ENCODE results near the gene RAPH1.
A peak's percentile ranks its signal among the peaks of the same experiment; 100 is the strongest.

The RAPH1 gene

DNA sequence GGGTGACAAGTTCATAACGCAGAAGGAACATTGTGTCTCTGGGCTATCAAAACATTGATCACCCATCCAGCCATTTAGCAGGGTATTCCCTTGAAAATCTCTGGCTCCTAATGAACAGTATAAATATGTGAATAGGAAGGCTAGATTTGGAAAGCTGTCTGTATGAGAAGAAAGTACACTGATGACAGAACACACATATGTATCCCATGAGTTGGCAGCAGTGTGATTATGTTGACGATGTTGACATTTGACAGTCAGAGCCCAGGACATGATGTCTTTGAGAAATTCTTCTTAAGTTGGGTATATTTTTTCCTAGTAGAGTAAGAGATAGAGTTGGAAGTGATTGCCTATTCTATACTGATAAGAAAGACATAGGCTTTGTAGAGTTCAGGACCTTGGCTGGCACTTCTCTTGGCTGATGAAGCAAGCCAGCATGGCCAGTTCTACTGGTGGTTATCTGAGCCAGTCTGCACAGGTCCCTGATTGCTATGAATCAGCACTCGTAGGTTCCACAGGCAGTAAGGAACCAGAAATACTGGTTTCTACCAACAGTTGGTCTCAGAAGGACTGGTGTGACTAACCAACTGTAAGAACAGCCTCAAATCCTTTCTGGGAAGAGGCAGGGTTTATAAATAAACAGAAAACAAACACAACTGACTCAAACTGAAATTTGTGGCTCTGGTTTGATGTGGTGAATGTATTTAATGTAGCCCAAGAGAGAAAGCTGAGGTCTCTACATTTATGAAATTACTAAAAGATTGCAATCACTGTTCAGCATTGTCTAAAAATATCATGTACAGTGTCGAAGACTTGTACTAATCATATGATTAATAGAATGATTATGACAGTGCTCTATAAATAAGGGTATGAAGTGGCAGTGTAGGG lies 43.9 kb upstream of the RAPH1 start:
- Histone ChIP-seq H2AK5ac (ENCODE audit: low read length, severe bottlenecking) (no peak overlapping the region), H3K23ac (ENCODE audit: low read length in 2 of 2) (no peak overlapping the region)
- WGBS: 31% methylated on average over 2 of the region's 4 CpGs

DNA sequence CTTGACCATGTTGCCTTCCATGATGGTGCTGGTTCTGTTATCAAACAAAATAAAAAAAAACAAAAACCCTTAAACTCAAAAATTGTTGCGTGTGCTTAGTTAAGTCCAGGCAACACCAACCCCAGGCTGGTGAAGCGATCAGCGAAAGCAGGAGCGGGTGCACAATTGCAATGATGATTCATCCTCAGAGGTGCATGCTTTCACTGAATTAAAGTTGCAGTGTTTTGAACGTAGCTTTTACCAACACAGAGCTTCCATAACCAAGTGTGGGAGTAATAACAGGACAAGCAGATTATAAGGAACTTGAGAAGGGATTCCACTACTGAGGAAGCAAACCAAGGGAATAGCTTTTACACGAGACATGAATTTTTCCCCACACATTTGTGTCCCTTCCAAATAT lies 39.7 kb upstream of the RAPH1 start:
- Histone ChIP-seq H2AFZ (ENCODE audit: low read depth, low read length) (no peak overlapping the region), H3K23ac (ENCODE audit: low read length in 2 of 2) (no peak overlapping the region), H2AK5ac (ENCODE audit: low read length, severe bottlenecking) (no peak overlapping the region), H3K79me1 (replicated peaks; ENCODE audit: low read length, poor library complexity, severe bottlenecking) (no peaks in the 10 kb centered on the region), H2BK5ac (ENCODE audit: low read depth, low read length, poor library complexity, severe bottlenecking) (no peak overlapping the region), H2BK15ac (ENCODE audit: low read depth, poor library complexity, severe bottlenecking) (no peak overlapping the region), H3K4me2 (ENCODE audit: low read length, poor library complexity, severe bottlenecking) (no peak overlapping the region), H2BK12ac (ENCODE audit: low read length in 2 of 2) (no peak overlapping the region), H2BK120ac (ENCODE audit: low read depth, low read length) (no peak overlapping the region), H4K8ac (ENCODE audit: low read length) (no peak overlapping the region), H3K4me1 (ENCODE audit: control insufficient read depth, insufficient read depth, low read depth, low read length) (no peaks in the 10 kb centered on the region), H3K14ac (ENCODE audit: low read length in 2 of 2) (no peak overlapping the region), H3K4me3 (ENCODE audit: insufficient read depth in 1 of 2, low read depth in 1 of 2, low read length in 2 of 2) (no peak overlapping the region), H3K9me3 (ENCODE audit: control insufficient read depth, low read length) (no peaks in the 10 kb centered on the region), H3K36me3 (ENCODE audit: control insufficient read depth in 1 of 2, insufficient read depth in 2 of 2, low read depth in 1 of 2, low read length in 2 of 2) (no peaks in the 10 kb centered on the region), H3K9ac (ENCODE audit: low read length) (no peak overlapping the region), H3K18ac (ENCODE audit: low read depth in 1 of 2, low read length in 2 of 2) (no peak overlapping the region), H3K27ac (ENCODE audit: low read length, poor library complexity, severe bottlenecking) (no peak overlapping the region), H4K91ac (ENCODE audit: low read length) (no peak overlapping the region), H3K4ac (ENCODE audit: low read depth in 1 of 2, low read length in 2 of 2) (no peak overlapping the region), H3K27me3 (ENCODE audit: control insufficient read depth in 1 of 2, insufficient read depth in 1 of 2, low read length in 2 of 2) (no peaks in the 10 kb centered on the region)
- DNase-seq: no peak
- 86% methylated on average over 5 of the region's 6 CpGs for WGBS

More for the DNA sequence above, 43.9 kb upstream of the RAPH1 start:
- H3K79me1 ChIP-seq (replicated peaks; ENCODE audit: low read length, poor library complexity, severe bottlenecking): no peaks in the 10 kb centered on the region
- no peak overlapping the region for H3K27ac ChIP-seq (ENCODE audit: low read length, poor library complexity, severe bottlenecking)
- no peak overlapping the region for H2BK120ac ChIP-seq (ENCODE audit: low read depth, low read length)
- H4K8ac ChIP-seq (ENCODE audit: low read length): no peak overlapping the region
- H2BK15ac ChIP-seq (ENCODE audit: low read depth, poor library complexity, severe bottlenecking): no peak overlapping the region
- H3K9ac ChIP-seq (ENCODE audit: low read length): peak overlapping the region; percentile 47
- no peak overlapping the region for H2BK5ac ChIP-seq (ENCODE audit: low read depth, low read length, poor library complexity, severe bottlenecking)
- H3K18ac ChIP-seq (ENCODE audit: low read depth in 1 of 2, low read length in 2 of 2): no peak overlapping the region
- no peaks in the 10 kb centered on the region for H3K27me3 ChIP-seq (ENCODE audit: control insufficient read depth in 1 of 2, insufficient read depth in 1 of 2, low read length in 2 of 2)
- peak; percentile 92 for DNase-seq
- no peak overlapping the region for H3K4me3 ChIP-seq (ENCODE audit: insufficient read depth in 1 of 2, low read depth in 1 of 2, low read length in 2 of 2)
- H3K14ac ChIP-seq (ENCODE audit: low read length in 2 of 2): no peak overlapping the region
- H3K9me3 ChIP-seq (ENCODE audit: control insufficient read depth, low read length): no peaks in the 10 kb centered on the region
- no peak overlapping the region for H3K4ac ChIP-seq (ENCODE audit: low read depth in 1 of 2, low read length in 2 of 2)
- H3K4me1 ChIP-seq (ENCODE audit: control insufficient read depth, insufficient read depth, low read depth, low read length): peaks cover 1% of the 10 kb centered on the region
- H3K4me2 ChIP-seq (ENCODE audit: low read length, poor library complexity, severe bottlenecking): no peak overlapping the region
- no peak overlapping the region for H4K91ac ChIP-seq (ENCODE audit: low read length)
- no peaks in the 10 kb centered on the region for H3K36me3 ChIP-seq (ENCODE audit: control insufficient read depth in 1 of 2, insufficient read depth in 2 of 2, low read depth in 1 of 2, low read length in 2 of 2)
- H2AFZ ChIP-seq (ENCODE audit: low read depth, low read length): no peak overlapping the region
- H2BK12ac ChIP-seq (ENCODE audit: low read length in 2 of 2): peak overlapping the region in 1 of 2 experiments; percentile 15

DNA sequence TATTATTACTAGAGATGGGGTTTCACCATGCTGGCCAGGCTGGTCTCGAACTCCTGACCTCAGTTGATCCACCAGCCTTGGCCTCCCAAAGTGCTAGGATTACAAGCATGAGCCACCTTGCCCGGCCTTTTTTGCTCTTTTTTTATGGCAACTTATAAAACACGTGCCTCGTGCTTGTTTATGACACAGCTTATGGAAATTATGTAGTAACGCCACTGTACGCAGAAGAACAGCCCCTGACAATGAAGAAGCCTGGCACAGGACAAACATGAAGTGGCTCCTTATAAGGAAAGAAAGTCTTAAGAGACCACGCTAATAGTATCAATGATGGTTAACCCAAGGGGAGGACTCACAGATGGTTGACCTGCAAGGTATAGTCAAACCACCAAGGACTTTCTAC lies 37.2 kb upstream of the RAPH1 start:
- no peak overlapping the region for H4K8ac ChIP-seq (ENCODE audit: low read length)
- no peak for DNase-seq
- no peak overlapping the region for H3K9ac ChIP-seq (ENCODE audit: low read length)
- no peak overlapping the region for H3K18ac ChIP-seq (ENCODE audit: low read depth in 1 of 2, low read length in 2 of 2)
- no peak overlapping the region for H3K14ac ChIP-seq (ENCODE audit: low read length in 2 of 2)
- H3K4me2 ChIP-seq (ENCODE audit: low read length, poor library complexity, severe bottlenecking): no peak overlapping the region
- no peaks in the 10 kb centered on the region for H3K79me1 ChIP-seq (replicated peaks; ENCODE audit: low read length, poor library complexity, severe bottlenecking)
- H2BK5ac ChIP-seq (ENCODE audit: low read depth, low read length, poor library complexity, severe bottlenecking): no peak overlapping the region
- H3K4me1 ChIP-seq (ENCODE audit: control insufficient read depth, insufficient read depth, low read depth, low read length): no peaks in the 10 kb centered on the region
- no peak overlapping the region for H2BK15ac ChIP-seq (ENCODE audit: low read depth, poor library complexity, severe bottlenecking)
- no peak overlapping the region for H2AFZ ChIP-seq (ENCODE audit: low read depth, low read length)
- H3K27me3 ChIP-seq (ENCODE audit: control insufficient read depth in 1 of 2, insufficient read depth in 1 of 2, low read length in 2 of 2): no peaks in the 10 kb centered on the region
- H2AK5ac ChIP-seq (ENCODE audit: low read length, severe bottlenecking): no peak overlapping the region
- no peak overlapping the region for H3K27ac ChIP-seq (ENCODE audit: low read length, poor library complexity, severe bottlenecking)
- H3K4ac ChIP-seq (ENCODE audit: low read depth in 1 of 2, low read length in 2 of 2): no peak overlapping the region
- 96% methylated on average over 7 of the region's 7 CpGs for WGBS
- H4K91ac ChIP-seq (ENCODE audit: low read length): no peak overlapping the region
- H3K4me3 ChIP-seq (ENCODE audit: insufficient read depth in 1 of 2, low read depth in 1 of 2, low read length in 2 of 2): no peak overlapping the region
- no peak overlapping the region for H3K23ac ChIP-seq (ENCODE audit: low read length in 2 of 2)
- no peaks in the 10 kb centered on the region for H3K9me3 ChIP-seq (ENCODE audit: control insufficient read depth, low read length)
- H3K36me3 ChIP-seq (ENCODE audit: control insufficient read depth in 1 of 2, insufficient read depth in 2 of 2, low read depth in 1 of 2, low read length in 2 of 2): no peaks in the 10 kb centered on the region
- no peak overlapping the region for H2BK120ac ChIP-seq (ENCODE audit: low read depth, low read length)
- no peak overlapping the region for H2BK12ac ChIP-seq (ENCODE audit: low read length in 2 of 2)

DNA sequence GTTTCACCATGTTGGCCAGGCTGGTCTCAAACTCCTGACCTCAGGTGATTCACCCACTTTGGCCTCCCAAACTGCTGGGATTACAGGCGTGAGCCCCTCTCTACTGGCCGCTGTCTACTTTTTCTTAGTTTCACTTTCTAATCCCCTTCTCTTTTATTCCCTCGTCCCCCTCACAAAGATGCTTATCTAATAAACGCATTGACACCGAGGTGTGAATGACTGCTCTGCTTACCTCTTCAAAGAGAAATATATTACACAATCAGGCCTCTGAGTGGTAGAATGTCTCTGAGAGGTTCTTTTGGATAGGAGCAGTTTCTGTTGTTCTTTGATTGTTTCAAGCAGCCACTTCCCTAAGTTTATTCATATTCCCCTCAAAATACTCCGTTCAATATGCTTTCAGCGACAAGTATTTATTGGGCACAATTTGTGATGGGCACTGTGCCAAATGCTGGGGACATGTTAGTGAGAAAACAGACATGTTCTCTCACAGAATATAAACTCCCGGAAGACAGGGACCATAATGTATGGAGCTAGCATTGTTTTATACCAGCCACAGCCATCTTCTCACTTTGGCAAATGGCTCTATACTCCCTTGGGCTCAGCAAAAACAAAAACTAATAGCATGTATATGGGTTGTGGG lies 34.7 kb upstream of the RAPH1 start:
- Histone ChIP-seq H2AK5ac (ENCODE audit: low read length, severe bottlenecking) (no peak overlapping the region), H3K36me3 (ENCODE audit: control insufficient read depth in 1 of 2, insufficient read depth in 2 of 2, low read depth in 1 of 2, low read length in 2 of 2) (no peaks in the 10 kb centered on the region), H3K4me1 (ENCODE audit: control insufficient read depth, insufficient read depth, low read depth, low read length) (no peaks in the 10 kb centered on the region), H3K4me2 (ENCODE audit: low read length, poor library complexity, severe bottlenecking) (no peak overlapping the region), H3K27me3 (ENCODE audit: control insufficient read depth in 1 of 2, insufficient read depth in 1 of 2, low read length in 2 of 2) (no peaks in the 10 kb centered on the region), H4K91ac (ENCODE audit: low read length) (no peak overlapping the region), H3K4ac (ENCODE audit: low read depth in 1 of 2, low read length in 2 of 2) (no peak overlapping the region), H3K9ac (ENCODE audit: low read length) (no peak overlapping the region), H2BK15ac (ENCODE audit: low read depth, poor library complexity, severe bottlenecking) (no peak overlapping the region), H3K9me3 (ENCODE audit: control insufficient read depth, low read length) (no peaks in the 10 kb centered on the region), H2BK5ac (ENCODE audit: low read depth, low read length, poor library complexity, severe bottlenecking) (no peak overlapping the region), H3K79me1 (replicated peaks; ENCODE audit: low read length, poor library complexity, severe bottlenecking) (no peaks in the 10 kb centered on the region), H2AFZ (ENCODE audit: low read depth, low read length) (no peak overlapping the region), H3K18ac (ENCODE audit: low read depth in 1 of 2, low read length in 2 of 2) (no peak overlapping the region), H3K27ac (ENCODE audit: low read length, poor library complexity, severe bottlenecking) (no peak overlapping the region), H4K8ac (ENCODE audit: low read length) (no peak overlapping the region), H3K14ac (ENCODE audit: low read length in 2 of 2) (no peak overlapping the region), H3K4me3 (ENCODE audit: insufficient read depth in 1 of 2, low read depth in 1 of 2, low read length in 2 of 2) (no peak overlapping the region), H3K23ac (ENCODE audit: low read length in 2 of 2) (no peak overlapping the region), H2BK12ac (ENCODE audit: low read length in 2 of 2) (no peak overlapping the region), H2BK120ac (ENCODE audit: low read depth, low read length) (no peak overlapping the region)
- WGBS: 77% methylated on average over 2 of the region's 8 CpGs
- no peak for DNase-seq
